ENCODE data around the gene MTA1.

The MTA1 gene

GRCh38 chr14:105478398-105479251 is 59.0 kb downstream of the MTA1 start:
- DNase-seq: peak; percentile 54

GRCh38 chr14:105479431-105480158 is 60.0 kb downstream of the MTA1 start:
- DNase-seq: no peak

DNA sequence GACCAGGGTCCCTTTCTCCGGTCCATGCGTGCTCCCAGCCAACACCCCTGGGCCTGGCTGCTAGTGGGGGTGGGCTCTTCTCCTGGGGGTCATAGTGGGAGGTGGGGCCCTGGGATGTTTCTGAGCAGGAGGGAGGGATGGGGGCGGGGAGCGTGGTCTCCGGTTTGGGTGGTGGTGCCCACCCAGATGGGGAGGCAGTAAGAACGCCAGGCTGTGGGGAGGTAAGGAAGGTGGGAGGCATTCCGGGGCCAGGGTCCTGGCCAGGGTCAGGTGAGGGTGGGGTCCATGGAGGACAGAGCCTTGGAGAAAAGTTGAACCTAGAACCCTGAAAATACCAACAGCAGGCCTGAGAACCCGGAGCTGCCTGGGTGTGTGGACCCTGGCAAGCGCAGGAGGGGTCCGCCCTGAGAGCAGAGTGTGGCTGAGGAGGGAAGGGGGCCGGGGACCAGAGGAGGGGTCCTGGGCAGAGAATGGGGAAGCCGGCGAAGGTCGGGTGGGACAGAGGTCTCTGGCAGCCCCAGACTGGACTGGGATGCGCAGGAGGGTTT is 60.6 kb downstream of the MTA1 start:
- DNase-seq: no peak

GRCh38 chr14:105480807-105481801 is 61.5 kb downstream of the MTA1 start:
- peak; percentile 93 for DNase-seq

- DNase-seq: peak; percentile 94
Observed at GRCh38 chr14:105481886-105482457, 62.3 kb downstream of the MTA1 start.

DNA sequence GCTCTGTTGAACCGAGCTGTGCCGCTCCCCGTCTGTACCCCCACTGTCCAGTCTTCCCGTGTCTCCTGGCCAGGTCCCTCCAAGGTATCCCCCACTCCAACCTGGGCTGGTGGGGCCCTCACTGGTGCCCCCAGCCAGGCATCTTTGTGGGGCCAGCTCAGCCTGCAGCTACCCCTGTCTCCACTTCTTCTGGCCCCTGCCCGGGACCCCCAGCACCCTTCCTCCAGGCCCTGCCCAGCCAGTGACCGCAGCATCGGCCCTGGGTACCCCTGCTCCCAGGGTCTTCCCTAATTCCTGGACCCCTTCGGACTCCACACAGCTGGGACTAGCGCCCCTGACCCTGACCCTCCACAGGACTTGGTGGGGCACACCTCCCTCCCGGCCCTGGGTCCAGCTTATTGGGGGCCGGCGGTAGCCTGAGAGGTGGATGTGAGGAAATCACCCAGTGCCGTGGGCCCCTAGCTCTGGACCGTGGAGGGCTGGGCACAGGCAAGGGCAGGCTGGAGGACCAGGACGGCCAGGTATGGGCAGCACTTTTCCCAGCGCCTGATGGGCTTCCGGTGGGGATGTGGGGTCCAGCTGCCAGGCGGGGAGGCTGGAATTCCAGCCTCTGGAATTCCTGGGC is 63.0 kb downstream of the MTA1 start:
- no peak for DNase-seq

GRCh38 chr14:105483300-105484068 is 63.9 kb downstream of the MTA1 start:
- no peak for DNase-seq

DNA sequence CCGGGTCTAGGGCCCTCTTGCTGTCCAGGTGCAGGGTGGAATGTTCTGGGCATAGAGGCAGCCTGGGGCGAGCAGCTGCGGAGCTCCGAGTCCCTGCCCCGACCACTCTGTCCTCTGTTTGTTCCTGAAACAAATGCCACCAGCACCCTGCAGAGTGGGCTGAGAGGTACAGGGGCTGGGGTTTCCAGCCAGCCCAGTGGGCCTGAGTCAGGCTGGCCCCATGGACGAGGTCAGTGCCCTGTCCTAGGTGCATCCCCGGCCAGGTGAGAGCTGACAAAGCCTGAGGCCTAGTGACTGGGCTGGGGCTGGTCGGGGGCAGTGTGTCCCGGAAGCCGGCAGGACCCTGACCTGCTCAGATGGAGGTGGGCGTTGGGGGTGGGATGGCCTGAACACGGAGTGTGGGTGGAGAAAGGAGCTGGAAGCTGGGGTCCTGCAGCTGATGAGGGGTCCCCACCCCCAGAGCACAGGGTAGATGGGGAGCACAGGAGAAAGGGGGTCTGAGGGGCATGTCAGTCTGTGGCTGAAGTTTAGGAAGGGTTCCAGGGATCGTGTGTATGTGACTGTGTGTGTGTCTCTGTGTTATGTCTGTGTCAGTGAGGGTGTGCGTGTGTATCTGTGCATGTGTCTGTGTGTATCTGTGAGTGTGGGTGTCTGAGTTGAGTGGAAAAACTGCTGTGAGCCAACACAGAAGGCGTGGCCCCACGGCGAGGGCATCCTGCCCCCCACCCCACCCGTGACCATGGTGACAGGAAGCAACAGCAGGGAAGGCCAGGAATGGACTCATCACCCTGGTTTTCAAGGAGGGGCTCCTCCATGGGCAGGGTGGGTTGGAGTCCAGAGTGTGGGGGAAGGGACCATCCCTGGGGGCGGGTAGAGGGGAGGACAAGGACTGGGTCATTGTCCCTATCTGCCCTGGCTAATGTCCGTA is 64.7 kb downstream of the MTA1 start:
- no peak for DNase-seq

DNA sequence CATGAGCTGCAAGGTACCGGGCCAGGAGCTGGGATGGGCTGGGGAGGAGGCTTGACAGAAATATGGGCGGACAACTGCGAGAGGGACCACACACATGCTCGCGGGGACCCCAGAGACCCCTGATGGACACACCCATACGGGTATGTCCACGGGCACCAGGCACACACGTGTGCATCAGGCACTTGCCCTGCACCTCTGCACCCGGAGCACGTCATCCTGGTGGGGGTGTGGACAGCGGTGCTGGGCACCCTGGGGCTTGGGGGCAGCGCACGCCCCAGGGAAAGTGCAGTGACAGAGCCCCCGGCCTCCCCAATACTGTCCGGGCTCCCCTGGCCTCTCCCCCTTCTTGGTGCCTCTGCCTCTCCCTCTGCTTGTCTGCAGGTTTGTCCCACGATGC is 65.4 kb downstream of the MTA1 start:
- no peak for DNase-seq

DNA sequence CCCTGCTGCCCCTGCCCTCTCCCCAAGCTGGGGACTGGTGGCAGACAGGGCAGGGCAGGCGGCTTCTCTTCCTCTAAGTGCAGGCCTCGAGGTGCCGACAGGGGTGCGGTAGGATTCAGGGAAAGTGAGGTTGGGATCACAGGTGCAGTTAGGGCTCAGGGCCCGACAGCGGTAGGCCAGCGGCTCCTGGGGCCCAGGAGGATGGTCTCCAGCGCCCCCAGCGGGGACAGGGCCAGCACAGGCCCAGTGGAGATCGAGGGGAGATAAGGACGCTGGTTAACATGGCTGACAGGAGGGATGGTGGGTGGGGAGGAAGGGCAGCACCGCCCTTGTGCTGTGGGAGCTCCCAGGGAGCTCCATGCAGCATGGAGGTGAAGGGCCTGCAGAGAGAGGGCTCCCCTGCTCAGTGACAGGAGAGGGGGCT is 66.1 kb downstream of the MTA1 start:
- DNase-seq: peak; percentile 60

GRCh38 chr14:105486163-105486973 is 66.7 kb downstream of the MTA1 start, which contains the start of gene CRIP1:
TSS of gene CRIP1 (plus strand) at chr14:105486886. CDS start at chr14:105487260, 374 bp downstream.
- no peak for DNase-seq

GRCh38 chr14:105486974-105487448 is 67.4 kb downstream of the MTA1 start:
- DNase-seq: peak; percentile 58

- peak; percentile 69 for DNase-seq
Observed at GRCh38 chr14:105487449-105487985, 67.9 kb downstream of the MTA1 start.

GRCh38 chr14:105487986-105488777 is 68.6 kb downstream of the MTA1 start:
- no peak for DNase-seq

DNA sequence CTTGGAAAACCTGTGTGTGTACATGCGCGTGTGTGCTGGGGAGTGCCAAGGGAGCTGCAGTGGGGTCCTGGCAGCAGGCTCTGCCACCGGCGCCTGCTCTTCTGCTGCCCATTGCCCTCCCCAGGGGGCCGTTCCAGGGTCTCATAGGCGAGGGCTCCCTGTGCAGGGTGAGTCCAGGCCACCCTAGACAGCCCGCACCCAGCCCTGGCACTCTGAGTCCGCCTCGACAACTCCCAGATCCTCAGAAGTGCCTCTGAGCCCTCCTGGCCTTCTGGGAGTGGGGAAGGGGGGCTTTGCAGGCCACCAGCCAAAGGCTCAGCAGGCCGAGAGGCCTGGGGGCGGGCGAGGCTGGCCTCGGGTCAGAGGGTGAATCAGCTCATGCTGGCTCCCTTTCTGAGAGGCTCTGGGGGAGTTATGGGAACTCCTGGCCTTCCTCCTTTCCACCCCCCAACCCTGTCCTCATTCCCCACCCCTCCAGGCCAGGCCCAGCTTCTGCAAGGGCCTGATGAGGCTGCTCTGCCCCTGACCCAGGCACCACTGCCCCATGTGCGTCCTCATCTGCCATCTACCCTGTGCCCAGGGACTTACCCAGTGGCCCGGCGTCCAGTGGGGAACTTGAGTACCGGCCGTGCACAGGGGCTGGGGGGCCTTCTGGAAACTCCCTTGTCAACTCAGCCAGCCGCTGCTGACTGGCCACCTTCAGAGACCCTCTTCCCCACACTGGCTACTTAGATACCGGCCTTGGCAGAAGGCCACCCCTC is 69.3 kb downstream of the MTA1 start:
- no peak for DNase-seq

DNA sequence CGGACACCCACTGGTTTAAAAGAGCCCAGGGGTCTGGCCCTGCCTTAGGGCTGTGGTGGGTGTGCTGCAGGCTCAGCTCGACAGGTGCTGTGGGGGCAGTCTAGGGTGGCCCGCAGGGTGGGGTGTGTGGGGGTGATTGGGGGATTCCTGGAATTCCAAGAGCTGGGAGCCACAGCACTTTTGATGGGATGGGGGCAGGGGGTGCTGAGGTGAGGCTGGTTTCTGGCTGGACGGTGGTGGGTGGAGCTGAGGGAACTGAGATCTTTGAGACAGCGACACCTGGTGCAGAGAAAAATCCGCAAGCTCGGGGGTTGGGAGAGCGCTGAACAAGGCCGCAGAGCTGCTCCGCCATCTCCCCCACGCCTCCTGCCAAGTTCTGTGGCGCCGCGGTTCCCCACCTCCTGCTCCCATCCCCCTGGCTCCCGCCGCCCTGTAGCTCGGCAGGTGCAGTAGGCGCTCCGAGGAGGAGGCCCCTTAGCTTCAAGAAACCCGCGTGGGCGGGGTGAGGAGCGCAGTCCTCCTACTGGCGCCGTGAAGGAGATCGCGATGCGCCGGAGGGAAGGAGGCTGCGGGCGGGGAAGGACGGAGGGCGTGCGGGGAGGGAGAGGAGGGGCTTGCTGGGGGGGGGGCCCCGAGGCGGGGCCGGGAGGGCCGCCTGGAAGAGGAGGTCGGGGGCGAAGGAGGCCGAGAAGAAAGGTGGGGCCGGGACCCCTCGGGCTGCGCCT is 70.1 kb downstream of the MTA1 start:
- DNase-seq: peak; percentile 84

All from T-helper 9 cell (primary cell).